Spinal cord (tissue), 10 donors: Measurements from ENCODE around the gene MAP4. TPM values are rescaled to one million over a fixed set of nuclear protein-coding genes. Genes with fewer than 3 reads are reported as not detected.
"Not testable (repeated sequence)": the region's sequence is repeated elsewhere in the genome, so short reads cannot be mapped to it uniquely, and the experiment has no call there.

Experiments
- DNase-seq, 6 donors: peaks; one replicate each; pipeline versions ENCODE4 v3.0.0 to v3.0.0-alpha.2; 2013 to 2015; ENCODE audit warnings: low spot score in 6 of 6, low read depth in 4 of 6
- H3K27ac ChIP-seq: one replicate; pipeline ENCODE4 v1.5.1; 2013; ENCODE audit warnings: low read depth, low read length, control low read depth
- H3K27me3 ChIP-seq: one replicate; pipeline ENCODE4 v1.6.1; 2013; ENCODE audit warnings: low read length; ENCODE audit not compliant: control insufficient read depth, insufficient read depth
- H3K36me3 ChIP-seq: one replicate; pipeline ENCODE4 v1.6.1; 2013; ENCODE audit warnings: low read length; ENCODE audit not compliant: control insufficient read depth, insufficient read depth
- H3K4me1 ChIP-seq: one replicate; pipeline ENCODE4 v1.6.1; 2013; ENCODE audit warnings: low read length; ENCODE audit not compliant: control insufficient read depth, insufficient read depth
- H3K4me3 ChIP-seq: one replicate; pipeline ENCODE4 v1.5.1; 2013; ENCODE audit warnings: low read depth, low read length, control low read depth
- H3K9me3 ChIP-seq: one replicate; pipeline ENCODE4 v1.6.1; 2013; ENCODE audit warnings: low read length; ENCODE audit not compliant: control insufficient read depth, insufficient read depth
- WGBS: methylation state at CpG from one replicate; pipeline ENCODE4 v1.1.5; 2013; ENCODE audit warnings: missing lambda C conversion rate; ENCODE audit not compliant: insufficient coverage; 5-methylcytosine and 5-hydroxymethylcytosine counted together
- polyA plus RNA-seq, 2 donors: library from polyadenylated mRNA; unstranded; fragments of 120-200 nt; gene quantifications; one replicate each; pipeline ENCODE4 v1.2.1, GENCODE V29; 2013; ENCODE audit not compliant: insufficient read length in 2 of 2
- total RNA-seq, 2 donors: library from RNA; depleted of rRNA in 1 of 2; stranded (reverse); fragments of 120-200 nt in 1 of 2; fragments of >200 nt in 1 of 2; gene quantifications; one replicate each; pipeline versions ENCODE4 v1.2.3 to v1.2.4, GENCODE V29; 2013 to 2014
- donor health status: healthy.

Gene MAP4
- total and polyA plus RNA-seq, 4 donors = 123 to 344 (median 278) TPM

DNA sequence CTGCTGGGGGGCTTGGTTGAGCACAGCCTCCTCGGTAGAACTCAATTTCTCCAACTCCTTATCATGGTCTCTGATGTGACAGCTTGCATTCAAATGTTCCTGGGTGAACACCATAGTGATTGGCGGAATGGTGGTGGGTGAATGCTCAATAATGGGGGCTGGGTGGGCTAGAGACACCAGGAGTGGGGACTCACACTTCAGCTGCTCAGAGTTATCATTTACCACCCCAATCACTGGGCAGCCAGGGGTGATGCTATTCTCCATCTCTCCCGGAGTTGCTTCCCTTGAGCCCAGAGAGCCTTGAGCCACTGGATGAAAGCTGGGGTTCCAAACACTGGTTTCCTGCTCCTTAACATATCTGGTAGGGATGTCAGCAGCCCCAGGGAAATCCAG lies 124.6 kb downstream of the MAP4 start:
- H3K4me1 ChIP-seq = peaks cover 25% of the 10 kb centered on the region

DNA sequence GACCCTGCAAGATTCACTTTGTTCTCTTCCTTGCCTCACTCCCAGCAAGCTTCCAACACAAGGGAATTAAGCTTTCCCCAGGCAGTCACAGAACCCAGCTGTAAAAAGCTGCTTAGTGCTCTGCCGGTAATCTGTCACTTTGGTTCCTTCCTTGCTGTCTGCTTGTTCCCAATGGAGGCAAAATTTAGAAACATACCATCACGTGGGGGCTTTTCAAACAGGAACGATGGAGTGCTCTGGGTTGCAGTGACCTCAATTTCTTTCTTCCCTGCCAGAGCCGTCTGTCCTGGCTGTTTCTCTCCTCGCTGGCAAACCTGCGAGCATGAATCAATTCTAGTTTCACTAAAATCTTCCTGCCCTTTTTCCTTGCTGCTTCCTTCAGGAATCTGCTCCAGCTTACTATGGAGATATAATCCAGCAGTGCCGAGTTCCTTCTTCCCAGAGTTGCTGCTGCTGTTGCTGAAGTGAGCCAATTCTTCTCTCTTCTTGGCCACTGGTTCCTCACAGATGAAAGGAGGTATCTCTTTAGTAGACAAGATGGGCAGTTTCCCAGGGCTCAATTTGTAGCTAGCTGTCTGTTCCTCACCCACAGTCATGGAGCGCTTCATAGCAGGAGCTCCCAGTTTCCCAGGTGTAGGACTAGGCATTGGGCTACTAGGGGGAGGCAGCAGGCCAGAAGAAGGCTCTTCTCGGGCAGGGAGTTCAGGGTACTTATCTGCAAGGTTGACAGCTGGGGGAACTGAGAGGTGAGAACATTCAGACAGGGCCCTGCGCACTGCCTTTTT lies 125.2 kb downstream of the MAP4 start:
- peak overlapping the region; percentile 87 for H3K27ac ChIP-seq
- 22% methylated on average over 9 of the region's 10 CpGs for WGBS
- peak overlapping the region; percentile 29 for H3K4me3 ChIP-seq
- peaks cover 25% of the 10 kb centered on the region for H3K4me1 ChIP-seq
- DNase-seq = peak in 5 of 6 donors; percentile 38 to 93 (median 68)
- H3K36me3 ChIP-seq = peaks cover 7% of the 10 kb centered on the region
- no peaks in the 10 kb centered on the region for H3K27me3 ChIP-seq
- H3K9me3 ChIP-seq = no peaks in the 10 kb centered on the region

More for the DNA sequence above, 124.6 kb downstream of the MAP4 start:
- Histone ChIP-seq H3K27ac (peak overlapping the region; percentile 87), H3K9me3 (no peaks in the 10 kb centered on the region), H3K4me3 (peak overlapping the region; percentile 29), H3K36me3 (peaks cover 7% of the 10 kb centered on the region), H3K27me3 (no peaks in the 10 kb centered on the region)
- peak in 2 of 6 donors; percentile 28 to 76 for DNase-seq
- WGBS = 43% methylated on average over 1 of the region's 3 CpGs

DNA sequence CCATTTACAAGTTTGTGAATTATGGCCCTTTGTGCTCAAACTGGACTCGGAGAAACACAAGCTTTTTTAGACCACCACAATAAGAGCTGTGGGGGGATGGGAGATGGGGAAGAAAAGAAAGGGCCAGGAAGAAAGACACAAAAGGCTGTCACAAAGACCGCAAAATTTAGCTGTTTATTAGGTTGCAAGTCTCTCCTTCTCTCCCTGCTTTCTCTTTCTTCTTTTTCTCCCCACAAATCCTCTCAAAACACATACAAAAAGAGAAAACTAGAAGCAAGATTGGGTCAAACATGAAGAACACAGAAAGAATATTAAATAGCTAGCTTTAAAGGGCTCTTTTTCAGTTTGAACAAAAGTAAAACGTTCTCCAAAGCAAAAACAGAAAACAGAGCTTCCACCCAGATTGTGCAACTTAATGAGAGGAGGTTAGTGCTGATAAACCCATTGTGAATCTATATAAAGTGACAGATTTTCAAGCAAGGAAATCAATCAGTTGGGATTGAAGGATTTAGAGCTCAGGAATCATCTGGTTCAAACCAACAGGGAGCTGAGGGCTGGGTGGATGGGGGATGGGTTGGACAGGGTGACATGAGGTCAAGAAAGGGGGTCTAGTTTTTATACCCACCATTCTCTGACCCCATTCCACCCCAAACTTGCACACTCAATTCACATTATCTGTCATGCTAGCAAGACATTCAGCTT lies 125.9 kb downstream of the MAP4 start:
- Histone ChIP-seq H3K9me3 (no peaks in the 10 kb centered on the region), H3K36me3 (peaks cover 7% of the 10 kb centered on the region), H3K27ac (peak overlapping the region; percentile 87), H3K27me3 (no peaks in the 10 kb centered on the region), H3K4me3 (peak overlapping the region; percentile 29), H3K4me1 (peaks cover 25% of the 10 kb centered on the region)
- no CpG with 5 or more reads among the region's 3 CpGs for WGBS
- DNase-seq = peak in 5 of 6 donors; percentile 43 to 91 (median 60)

DNA sequence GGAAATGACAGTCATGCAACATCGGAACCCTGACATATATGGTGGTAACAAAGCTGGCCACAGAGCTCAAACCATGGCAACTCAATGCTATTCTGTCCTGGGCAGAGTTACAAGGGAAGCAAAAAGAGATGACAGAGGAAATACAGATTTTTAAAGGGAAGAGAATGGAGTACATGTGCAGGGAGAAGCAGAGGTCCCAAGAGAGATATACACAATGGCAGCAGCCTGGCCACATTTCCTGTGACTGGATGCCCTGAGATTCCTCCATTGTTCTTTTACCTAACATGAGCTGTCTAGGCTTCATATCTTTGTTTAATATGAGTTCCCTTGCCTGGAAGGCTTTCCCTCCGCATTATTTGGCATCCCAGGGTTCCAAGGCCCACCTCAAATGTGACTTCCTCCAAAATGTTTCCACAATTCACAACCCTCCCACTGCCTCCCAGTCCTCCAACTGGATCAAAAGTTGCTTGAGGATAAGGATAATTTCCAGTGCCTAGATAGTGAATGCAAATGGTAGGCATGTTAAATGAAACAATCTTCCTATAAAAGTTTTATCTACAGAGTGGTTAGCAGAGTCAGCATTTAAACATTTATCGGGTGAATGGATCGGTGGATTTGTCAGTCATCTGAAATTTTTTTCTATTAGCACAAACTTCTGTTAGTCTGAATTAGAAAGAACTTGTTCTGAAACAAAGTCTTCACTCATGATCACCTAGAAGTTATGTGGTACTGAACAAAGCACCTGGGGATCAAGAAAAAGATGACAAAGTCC lies 127.0 kb downstream of the MAP4 start:
- peak in 1 of 6 donors; percentile 46 for DNase-seq
- Histone ChIP-seq H3K4me1 (peaks cover 25% of the 10 kb centered on the region), H3K36me3 (peaks cover 7% of the 10 kb centered on the region), H3K27ac (peak overlapping the region; percentile 87), H3K4me3 (peak overlapping the region; percentile 29), H3K27me3 (no peaks in the 10 kb centered on the region), H3K9me3 (no peaks in the 10 kb centered on the region)
- WGBS = no CpG with 5 or more reads among the region's 4 CpGs

DNA sequence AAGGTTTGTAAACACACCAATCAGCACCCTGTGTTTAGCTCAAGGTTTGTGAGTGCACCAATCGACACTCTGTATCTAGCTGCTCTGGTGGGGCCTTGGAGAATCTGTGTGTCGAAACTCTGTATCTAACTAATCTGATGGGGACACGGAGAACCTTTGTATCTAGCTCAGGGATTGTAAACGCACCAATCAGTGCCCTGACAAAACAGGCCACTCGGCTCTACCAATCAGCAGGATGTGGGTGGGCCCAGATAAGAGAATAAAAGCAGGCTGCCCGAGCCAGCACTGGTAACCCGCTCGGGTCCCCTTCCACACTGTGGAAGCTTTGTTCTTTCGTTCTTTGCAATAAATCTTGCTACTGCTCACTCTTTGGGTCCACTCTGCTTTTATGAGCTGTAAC lies 128.2 kb downstream of the MAP4 start:
- WGBS = 46% methylated on average over 5 of the region's 9 CpGs
- H3K27me3 ChIP-seq, H3K36me3 ChIP-seq, H3K27ac ChIP-seq, H3K4me3 ChIP-seq, H3K9me3 ChIP-seq, DNase-seq: not testable (repeated sequence)
- H3K4me1 ChIP-seq = peaks cover 21% of the 10 kb centered on the region

DNA sequence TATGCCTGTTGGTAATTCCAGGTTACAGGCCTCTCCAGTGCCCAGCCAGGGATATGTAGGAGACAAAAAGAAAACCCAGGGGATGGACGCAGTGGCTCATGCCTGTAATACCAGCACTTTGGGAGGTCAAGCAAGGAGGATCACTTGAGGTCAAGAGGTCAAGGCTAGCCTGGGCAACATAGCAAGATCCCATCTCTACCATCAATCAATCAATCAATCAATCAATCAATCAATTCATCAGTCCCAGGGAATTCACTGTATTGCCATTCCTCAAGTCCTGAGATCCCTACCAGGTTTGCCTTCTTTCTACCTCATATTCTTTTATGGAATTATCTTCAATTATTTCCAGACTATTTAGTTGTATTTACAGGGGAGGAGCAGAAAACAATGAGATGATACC lies 131.0 kb downstream of the MAP4 start:
- H3K36me3 ChIP-seq = peaks cover 7% of the 10 kb centered on the region
- no peak overlapping the region for H3K4me3 ChIP-seq
- no peak overlapping the region for H3K27ac ChIP-seq
- DNase-seq = no peak
- WGBS = 100% methylated on average over 1 of the region's 1 CpG
- H3K9me3 ChIP-seq = no peaks in the 10 kb centered on the region
- no peaks in the 10 kb centered on the region for H3K27me3 ChIP-seq
- peaks cover 6% of the 10 kb centered on the region for H3K4me1 ChIP-seq

DNA sequence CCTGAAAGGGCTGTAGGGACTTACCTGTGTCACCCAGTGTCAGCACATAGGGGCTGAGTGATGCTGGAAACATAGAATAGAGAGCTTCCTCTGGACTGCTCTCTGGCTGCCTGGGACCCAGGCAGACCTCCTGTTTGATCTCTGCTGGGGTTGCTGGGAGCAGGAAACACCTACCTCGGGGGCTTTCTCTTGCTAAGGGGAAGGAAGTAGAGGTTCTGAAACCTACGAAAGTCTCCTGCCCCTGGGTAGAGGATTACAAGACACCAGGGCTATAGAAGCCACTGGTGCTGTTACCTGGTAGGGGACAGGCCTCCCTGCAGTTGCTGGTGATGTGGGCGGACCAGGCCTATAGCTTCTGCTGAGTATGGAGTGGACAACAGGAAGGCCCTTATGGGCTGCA lies 131.6 kb downstream of the MAP4 start:
- 96% methylated on average over 2 of the region's 3 CpGs for WGBS
- H3K27ac ChIP-seq = no peak overlapping the region
- H3K4me1 ChIP-seq = peaks cover 6% of the 10 kb centered on the region
- H3K27me3 ChIP-seq = no peaks in the 10 kb centered on the region
- no peaks in the 10 kb centered on the region for H3K9me3 ChIP-seq
- no peak for DNase-seq
- no peak overlapping the region for H3K4me3 ChIP-seq
- H3K36me3 ChIP-seq = peaks cover 7% of the 10 kb centered on the region

DNA sequence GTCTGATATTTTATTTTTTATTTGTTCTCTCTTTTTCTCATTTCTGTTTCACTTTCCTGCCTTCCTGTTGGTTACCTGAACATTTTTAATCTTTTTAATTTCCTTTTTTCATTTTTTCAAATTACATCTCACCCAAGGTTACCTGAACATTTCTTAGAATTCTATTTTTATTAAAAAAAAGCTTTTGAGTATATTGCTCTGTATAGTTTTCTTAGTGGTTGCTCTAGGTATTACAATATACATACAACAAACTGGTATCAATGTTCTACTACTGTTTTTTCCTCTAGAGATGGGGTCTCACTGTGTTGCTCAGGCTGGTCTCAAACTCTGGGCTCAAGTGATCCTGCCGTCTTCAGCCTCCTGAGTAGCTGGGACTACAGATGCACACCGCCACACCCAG lies 133.9 kb downstream of the MAP4 start:
- no peak overlapping the region for H3K4me3 ChIP-seq
- no peak for DNase-seq
- H3K27ac ChIP-seq = no peak overlapping the region
- no peaks in the 10 kb centered on the region for H3K27me3 ChIP-seq
- H3K36me3 ChIP-seq = peaks cover 6% of the 10 kb centered on the region
- WGBS = 94% methylated on average over 2 of the region's 2 CpGs
- peaks cover 5% of the 10 kb centered on the region for H3K4me1 ChIP-seq
- H3K9me3 ChIP-seq = no peaks in the 10 kb centered on the region

DNA sequence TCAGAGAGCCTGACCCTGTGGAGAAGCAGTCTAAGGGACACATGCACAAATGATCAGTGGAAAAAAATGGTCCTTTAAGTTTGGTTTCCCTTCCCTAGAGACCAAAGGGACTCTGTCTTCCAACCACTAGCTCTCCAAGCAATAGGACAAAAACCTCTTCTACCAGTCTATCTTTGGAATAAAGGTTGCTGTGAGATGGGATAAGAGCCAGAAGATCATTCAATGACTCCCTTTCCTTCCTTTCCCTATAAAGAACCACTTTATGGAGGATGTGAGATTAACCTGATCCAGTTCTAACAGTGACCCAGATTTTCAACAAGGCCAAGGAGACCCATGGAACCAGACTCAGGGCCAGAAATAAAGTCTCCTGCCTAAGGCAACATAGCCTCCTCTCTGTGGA lies 138.5 kb downstream of the MAP4 start:
- Histone ChIP-seq H3K36me3 (peaks cover 14% of the 10 kb centered on the region), H3K9me3 (no peaks in the 10 kb centered on the region), H3K27me3 (no peaks in the 10 kb centered on the region), H3K4me1 (peaks cover 7% of the 10 kb centered on the region), H3K4me3 (no peak overlapping the region), H3K27ac (peak overlapping the region; percentile 15)
- DNase-seq = no peak
